Endothelial cell of umbilical vein (primary cell): ENCODE results near the gene KY.

Experiments used
- EZH2 ChIP-seq: IDR thresholded peaks from 2 replicates; pipeline ENCODE4 v1.6.1; 2012; ENCODE audit warnings: borderline replicate concordance, low read depth, mild to moderate bottlenecking, moderate library complexity, low read length, inconsistent platforms; ENCODE audit not compliant: severe bottlenecking
- FOS ChIP-seq: IDR thresholded peaks from 2 replicates; pipeline ENCODE4 v1.6.1; 2011; ENCODE audit warnings: mild to moderate bottlenecking, low read length, moderate library complexity, borderline replicate concordance; ENCODE audit not compliant: insufficient read depth
- GATA2 ChIP-seq: IDR thresholded peaks from 2 replicates; pipeline ENCODE4 v1.7.0; 2011; ENCODE audit warnings: low read depth, mild to moderate bottlenecking, moderate library complexity, mixed read lengths, low read length; ENCODE audit not compliant: insufficient read length, insufficient read depth
- JUN ChIP-seq: IDR thresholded peaks from 2 replicates; pipeline ENCODE4 v1.6.1; 2011; ENCODE audit warnings: borderline replicate concordance, low read depth; ENCODE audit not compliant: insufficient read length, insufficient read depth
- MYC ChIP-seq: IDR thresholded peaks from one replicate; pipeline ENCODE4 v1.6.1; 2011; ENCODE audit warnings: mild to moderate bottlenecking, low read depth, low read length
- POLR2A ChIP-seq: IDR thresholded peaks from 2 replicates; pipeline ENCODE4 v1.6.1; 2012; ENCODE audit warnings: low read depth, mild to moderate bottlenecking, control low read depth, low read length
- POLR2AphosphoS5 ChIP-seq: IDR thresholded peaks from 2 replicates; pipeline ENCODE4 v1.6.1; 2012; ENCODE audit warnings: low read depth, mild to moderate bottlenecking, control low read depth, low read length, moderate library complexity; ENCODE audit not compliant: insufficient read depth
- TF ChIP-seq, protein P1 (sequence below), 2 donors: IDR thresholded peaks; 1 replicate in 1 of 2; 2 replicates in 1 of 2; pipeline ENCODE4 v1.5.1; 2011; ENCODE audit warnings: low read length in 2 of 2, mild to moderate bottlenecking in 2 of 2, moderate library complexity in 2 of 2, control low read depth in 1 of 2, inconsistent platforms in 1 of 2, low read depth in 1 of 2; ENCODE audit not compliant: insufficient read depth in 1 of 2; ENCODE audit errors: extremely low read depth in 1 of 2
- TF ChIP-seq, protein P2 (sequence below): IDR thresholded peaks from 2 replicates; pipeline ENCODE4 v1.6.1; 2011; ENCODE audit not compliant: insufficient read depth, insufficient read length

DNA sequence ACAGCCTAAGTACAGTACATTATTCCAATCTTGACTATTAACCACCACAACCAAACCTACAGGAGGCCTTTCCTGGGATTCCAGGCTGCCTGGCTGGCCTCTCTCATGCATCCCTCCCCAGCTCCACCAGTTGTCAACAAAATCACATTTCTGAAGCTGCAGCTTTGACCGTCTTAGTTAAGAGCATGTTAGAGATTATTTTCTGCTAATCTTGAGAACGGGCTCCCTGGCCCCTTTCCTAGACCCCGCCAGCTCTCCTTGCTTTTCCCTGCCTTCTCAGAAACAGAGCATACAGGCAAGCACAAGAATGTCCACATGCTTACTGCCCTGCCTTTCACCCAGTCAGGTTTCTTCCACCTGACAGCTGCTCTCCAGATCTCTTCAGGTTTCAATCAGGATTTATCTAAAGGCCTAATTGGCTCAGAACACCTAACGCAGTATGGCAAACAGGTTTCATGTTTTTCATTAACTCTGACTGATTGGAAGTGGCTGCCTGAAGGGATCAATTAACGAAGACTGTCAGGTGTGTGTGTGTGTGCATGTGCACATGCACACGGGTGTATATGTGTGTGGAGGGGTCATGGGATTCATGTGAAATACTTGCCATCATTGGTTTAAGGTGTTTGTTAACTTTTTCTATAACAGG, 12.3 kb downstream of the KY start:
- TF ChIP-seq, protein P1, sequence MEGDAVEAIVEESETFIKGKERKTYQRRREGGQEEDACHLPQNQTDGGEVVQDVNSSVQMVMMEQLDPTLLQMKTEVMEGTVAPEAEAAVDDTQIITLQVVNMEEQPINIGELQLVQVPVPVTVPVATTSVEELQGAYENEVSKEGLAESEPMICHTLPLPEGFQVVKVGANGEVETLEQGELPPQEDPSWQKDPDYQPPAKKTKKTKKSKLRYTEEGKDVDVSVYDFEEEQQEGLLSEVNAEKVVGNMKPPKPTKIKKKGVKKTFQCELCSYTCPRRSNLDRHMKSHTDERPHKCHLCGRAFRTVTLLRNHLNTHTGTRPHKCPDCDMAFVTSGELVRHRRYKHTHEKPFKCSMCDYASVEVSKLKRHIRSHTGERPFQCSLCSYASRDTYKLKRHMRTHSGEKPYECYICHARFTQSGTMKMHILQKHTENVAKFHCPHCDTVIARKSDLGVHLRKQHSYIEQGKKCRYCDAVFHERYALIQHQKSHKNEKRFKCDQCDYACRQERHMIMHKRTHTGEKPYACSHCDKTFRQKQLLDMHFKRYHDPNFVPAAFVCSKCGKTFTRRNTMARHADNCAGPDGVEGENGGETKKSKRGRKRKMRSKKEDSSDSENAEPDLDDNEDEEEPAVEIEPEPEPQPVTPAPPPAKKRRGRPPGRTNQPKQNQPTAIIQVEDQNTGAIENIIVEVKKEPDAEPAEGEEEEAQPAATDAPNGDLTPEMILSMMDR (IDR thresholded peaks at IDR 0.05; ENCODE audit: extremely low read depth in 1 of 2, insufficient read depth in 1 of 2, low read depth in 1 of 2, low read length in 2 of 2): no peak
- TF ChIP-seq JUN (no peak), POLR2A (no peak), POLR2AphosphoS5 (no peak), FOS (no peak), MYC (no peak), GATA2 (no peak), EZH2 (no peak)
- TF ChIP-seq, protein P2, sequence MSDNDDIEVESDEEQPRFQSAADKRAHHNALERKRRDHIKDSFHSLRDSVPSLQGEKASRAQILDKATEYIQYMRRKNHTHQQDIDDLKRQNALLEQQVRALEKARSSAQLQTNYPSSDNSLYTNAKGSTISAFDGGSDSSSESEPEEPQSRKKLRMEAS: no peak
